ENCODE measurements around the gene CHTOP.
"Not testable (repeated sequence)": the region's sequence is repeated elsewhere in the genome, so short reads cannot be mapped to it uniquely, and the experiment has no call there.

Gene CHTOP

GRCh38 chr1:153631047-153632022, 2.5 kb upstream of the CHTOP start:
- DNase-seq (ENCODE audit: low read depth): no peak

- no peak for DNase-seq (ENCODE audit: low read depth)
These were observed 609 bp upstream of the CHTOP start for GRCh38 chr1:153633161-153633753.

GRCh38 chr1:153635872-153636271, 2.0 kb downstream of the CHTOP start:
- DNase-seq (ENCODE audit: low read depth): no peak

GRCh38 chr1:153636312-153636711, 2.4 kb downstream of the CHTOP start:
- DNase-seq (ENCODE audit: low read depth): no peak

- DNase-seq (ENCODE audit: low read depth): no peak
These were observed 4.4 kb downstream of the CHTOP start for GRCh38 chr1:153638261-153638660.

- DNase-seq (ENCODE audit: low read depth): no peak
These were observed 5.4 kb downstream of the CHTOP start for GRCh38 chr1:153639280-153639679.

GRCh38 chr1:153640213-153640612, 6.3 kb downstream of the CHTOP start:
- not testable (repeated sequence) for DNase-seq (ENCODE audit: low read depth)

GRCh38 chr1:153640861-153641260, 7.0 kb downstream of the CHTOP start:
- no peak for DNase-seq (ENCODE audit: low read depth)

GRCh38 chr1:153642161-153642560, 8.3 kb downstream of the CHTOP start:
- no peak for DNase-seq (ENCODE audit: low read depth)

- DNase-seq (ENCODE audit: low read depth): no peak
These were observed 9.2 kb downstream of the CHTOP start for GRCh38 chr1:153643100-153643499.

GRCh38 chr1:153643816-153644215, 9.9 kb downstream of the CHTOP start:
- no peak for DNase-seq (ENCODE audit: low read depth)

- no peak for DNase-seq (ENCODE audit: low read depth)
These were observed 12.9 kb downstream of the CHTOP start for GRCh38 chr1:153646672-153647345.

GRCh38 chr1:153647346-153647714, 13.5 kb downstream of the CHTOP start:
- no peak for DNase-seq (ENCODE audit: low read depth)

- no peak for DNase-seq (ENCODE audit: low read depth)
These were observed 14.3 kb downstream of the CHTOP start for GRCh38 chr1:153648000-153648643.

GRCh38 chr1:153649137-153649862, 15.4 kb downstream of the CHTOP start:
- no peak for DNase-seq (ENCODE audit: low read depth)

GRCh38 chr1:153649863-153650235, 16.0 kb downstream of the CHTOP start:
- no peak for DNase-seq (ENCODE audit: low read depth)

- DNase-seq (ENCODE audit: low read depth): no peak
These were observed 17.9 kb downstream of the CHTOP start for GRCh38 chr1:153651771-153652170.

GRCh38 chr1:153652805-153653500, 19.1 kb downstream of the CHTOP start:
- no peak for DNase-seq (ENCODE audit: low read depth)

GRCh38 chr1:153655333-153655732, 21.5 kb downstream of the CHTOP start:
- DNase-seq (ENCODE audit: low read depth): no peak

- DNase-seq (ENCODE audit: low read depth): peak; percentile 61
These were observed 24.7 kb downstream of the CHTOP start, which contains the start of gene SNAPIN for GRCh38 chr1:153658400-153659174. Gene SNAPIN (plus strand): TSS chr1:153658703. CDS start chr1:153658744, 41 bp downstream.

Data from GM04504 (cell line).